ENCODE results near the gene CDHR5.

Gene CDHR5

DNA sequence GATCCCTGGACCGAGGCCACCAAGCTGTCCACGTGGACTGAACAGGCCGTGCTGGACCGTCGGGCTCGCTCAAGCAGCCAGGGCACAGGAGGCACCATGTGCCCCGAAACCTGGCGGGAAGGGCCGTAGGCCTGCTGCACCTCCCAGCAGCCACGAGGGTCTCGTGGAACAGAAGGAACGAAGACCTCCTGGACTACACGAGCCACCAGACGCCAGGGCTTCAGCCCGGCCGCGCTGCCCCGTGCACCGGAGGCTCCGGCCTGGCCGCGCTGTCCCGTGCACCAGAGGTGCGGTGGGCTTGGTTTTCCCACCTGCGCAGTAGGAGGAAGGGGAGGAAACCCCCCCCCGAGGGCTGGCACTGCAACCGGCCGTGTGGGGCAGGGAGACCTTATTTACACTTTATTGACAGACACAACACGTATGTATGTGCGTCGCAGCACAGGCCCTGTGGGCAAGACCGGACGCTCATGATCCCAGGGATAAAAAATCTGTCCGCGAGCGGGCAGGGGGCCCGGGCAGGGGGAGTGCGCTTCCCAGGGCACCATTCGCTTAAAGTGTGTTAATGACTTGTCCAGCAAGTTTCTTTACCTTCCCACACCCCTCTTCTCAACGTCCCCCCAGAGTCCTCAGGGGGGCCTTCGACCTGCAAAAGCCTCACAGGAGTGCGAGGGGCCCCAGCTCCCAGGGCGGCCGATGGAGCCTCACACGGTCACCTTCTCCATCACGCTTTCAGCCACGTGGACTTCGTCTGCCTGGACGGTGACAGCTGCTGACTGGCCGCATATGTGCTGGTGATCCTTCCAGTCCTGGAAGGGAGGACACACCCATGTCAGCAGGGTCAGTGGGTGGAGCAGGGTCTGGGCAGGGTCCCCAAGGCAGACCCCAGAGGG is 19.3 kb upstream of the CDHR5 start:
- peak; percentile 5 for DNase-seq (ENCODE audit: low spot score)

- DNase-seq (ENCODE audit: low spot score): no peak
Measured at GRCh38 chr11:643366-643765, 18.6 kb upstream of the CDHR5 start.

- DNase-seq (ENCODE audit: low spot score): no peak
Measured at GRCh38 chr11:641806-642370, 17.1 kb upstream of the CDHR5 start.

GRCh38 chr11:640021-640706 is 15.4 kb upstream of the CDHR5 start:
- no peak for DNase-seq (ENCODE audit: low spot score)

GRCh38 chr11:639332-639955 is 14.7 kb upstream of the CDHR5 start:
- DNase-seq (ENCODE audit: low spot score): no peak

DNA sequence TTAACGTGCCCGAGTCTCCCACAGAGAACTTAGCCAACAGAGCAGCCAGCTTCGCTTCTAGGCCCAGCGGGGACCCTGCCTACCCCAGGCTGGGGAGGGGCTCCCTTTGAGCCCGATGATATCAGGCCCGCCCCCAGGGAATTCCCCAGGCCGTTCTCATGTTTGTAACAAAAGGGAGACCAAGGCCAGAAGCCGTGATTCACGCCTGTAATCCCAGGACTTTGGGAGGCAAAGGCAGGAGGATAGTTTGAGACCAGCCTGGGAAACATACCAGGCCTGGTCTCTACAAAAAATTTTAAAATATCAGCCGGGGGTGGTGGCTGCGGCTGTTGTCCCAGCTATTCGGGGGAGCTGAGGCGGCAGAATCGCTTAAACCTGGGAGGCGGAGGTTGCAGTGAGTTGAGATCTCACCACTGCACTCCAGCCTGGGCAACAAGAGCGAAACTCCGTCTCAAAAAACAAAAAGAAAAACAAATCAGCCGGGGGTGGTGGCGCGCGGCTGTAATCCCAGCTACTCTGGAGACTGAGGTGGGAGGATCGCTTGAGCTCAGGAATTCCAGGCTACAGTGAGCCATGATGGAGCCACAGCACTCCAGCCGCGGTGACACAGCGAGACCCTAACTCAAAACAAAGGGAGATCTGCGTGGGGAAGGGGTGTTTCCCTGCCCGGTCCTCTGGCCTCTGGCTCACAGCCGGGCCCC is 14.0 kb upstream of the CDHR5 start:
- DNase-seq (ENCODE audit: low spot score): no peak

DNA sequence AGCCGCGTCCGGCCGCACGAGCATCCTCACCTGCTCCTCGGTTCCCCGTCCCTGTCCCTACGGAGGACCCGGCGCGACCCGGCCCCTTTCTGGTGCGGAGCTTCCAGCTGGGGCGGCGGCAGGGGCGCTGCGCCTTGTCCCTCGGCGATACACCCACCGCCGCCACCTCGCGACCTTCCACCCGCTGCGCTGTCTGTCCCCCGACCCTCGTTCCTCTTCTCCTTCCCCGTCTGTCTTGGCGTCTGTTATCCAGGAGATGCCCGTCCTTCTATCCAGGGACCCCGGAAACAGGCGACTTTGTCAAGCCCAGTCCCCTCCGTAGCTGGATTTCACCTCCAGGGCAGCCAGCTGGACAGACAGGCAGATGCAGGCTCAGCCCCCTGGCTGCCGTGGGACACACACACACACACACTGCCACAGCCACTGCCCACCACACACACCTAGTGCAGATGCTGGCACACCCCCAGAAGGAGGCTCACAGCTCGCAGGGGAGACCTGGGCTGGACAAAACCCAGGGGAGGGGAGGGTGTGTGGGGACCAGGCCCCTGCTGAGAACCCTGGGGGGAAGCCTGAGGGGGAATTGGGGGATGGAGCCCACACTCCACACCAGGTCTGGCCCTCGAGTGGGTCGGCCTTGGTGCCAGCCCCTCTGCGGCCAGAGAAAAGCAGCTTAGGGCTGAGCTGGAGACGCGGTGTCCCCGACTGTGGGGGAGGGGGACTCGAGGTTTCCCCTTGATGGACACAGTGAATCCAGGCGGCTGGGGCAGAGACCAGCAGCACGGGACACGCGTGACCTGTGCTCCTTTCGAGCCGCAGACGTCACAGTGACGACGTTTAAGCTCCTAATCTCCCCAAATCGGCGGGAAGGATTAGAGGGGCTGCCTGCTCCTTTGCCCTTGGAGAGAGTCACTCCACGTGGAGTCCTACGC is 13.1 kb upstream of the CDHR5 start:
- DNase-seq (ENCODE audit: low spot score): no peak

DNA sequence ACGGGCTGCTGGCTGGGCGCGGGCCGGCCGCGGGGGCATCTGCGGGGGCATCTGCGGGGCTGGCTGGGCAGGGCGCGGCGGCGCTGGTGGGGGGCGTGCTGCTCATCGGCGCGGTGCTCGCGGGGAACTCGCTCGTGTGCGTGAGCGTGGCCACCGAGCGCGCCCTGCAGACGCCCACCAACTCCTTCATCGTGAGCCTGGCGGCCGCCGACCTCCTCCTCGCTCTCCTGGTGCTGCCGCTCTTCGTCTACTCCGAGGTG is 12.5 kb upstream of the CDHR5 start:
- DNase-seq (ENCODE audit: low spot score): no peak

DNA sequence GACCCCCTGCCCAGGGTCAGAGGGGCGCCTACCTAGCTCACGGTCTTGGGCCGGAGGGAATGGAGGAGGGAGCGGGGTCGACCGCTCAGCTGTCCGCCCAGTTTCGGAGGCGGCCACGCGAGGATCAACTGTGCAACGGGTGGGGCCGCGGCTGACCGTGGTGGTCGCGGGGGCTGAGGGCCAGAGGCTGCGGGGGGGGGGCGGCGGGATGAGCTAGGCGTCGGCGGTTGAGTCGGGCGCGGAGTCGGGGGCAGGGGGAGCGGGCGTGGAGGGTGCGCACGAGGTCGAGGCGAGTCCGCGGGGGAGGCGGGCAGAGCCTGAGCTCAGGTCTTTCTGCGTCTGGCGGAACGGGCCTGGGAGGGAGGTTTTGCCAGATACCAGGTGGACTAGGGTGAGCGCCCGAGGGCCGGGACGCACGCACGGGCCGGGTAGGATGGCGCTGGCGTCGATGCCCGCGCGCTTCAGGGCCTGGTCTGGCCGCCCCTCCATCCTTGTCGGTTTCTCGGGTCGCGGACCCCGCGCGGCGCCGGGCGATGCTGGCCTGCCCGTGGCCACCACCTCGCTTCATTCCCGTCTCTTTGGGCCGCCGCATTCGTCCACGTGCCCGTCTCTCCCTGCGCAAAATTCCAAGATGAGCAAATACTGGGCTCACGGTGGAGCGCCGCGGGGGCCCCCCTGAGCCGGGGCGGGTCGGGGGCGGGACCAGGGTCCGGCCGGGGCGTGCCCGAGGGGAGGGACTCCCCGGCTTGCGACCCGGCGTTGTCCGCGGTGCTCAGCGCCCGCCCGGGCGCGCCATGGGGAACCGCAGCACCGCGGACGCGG is 12.0 kb upstream of the CDHR5 start, which contains the start of gene DRD4:
TSS of gene DRD4 (plus strand) at position 759 of the 822 bp plus-strand sequence. CDS start at position 795, 36 bp downstream.
- DNase-seq (ENCODE audit: low spot score): peak; percentile 70

GRCh38 chr11:635945-636510 is 11.3 kb upstream of the CDHR5 start:
- no peak for DNase-seq (ENCODE audit: low spot score)

- DNase-seq (ENCODE audit: low spot score): no peak
Measured at GRCh38 chr11:630871-631270, 6.1 kb upstream of the CDHR5 start.

GRCh38 chr11:629237-629583 is 4.5 kb upstream of the CDHR5 start:
- no peak for DNase-seq (ENCODE audit: low spot score)

GRCh38 chr11:628056-628455 is 3.3 kb upstream of the CDHR5 start:
- DNase-seq (ENCODE audit: low spot score): no peak

GRCh38 chr11:627308-627576 is 2.5 kb upstream of the CDHR5 start:
- DNase-seq (ENCODE audit: low spot score): no peak

DNA sequence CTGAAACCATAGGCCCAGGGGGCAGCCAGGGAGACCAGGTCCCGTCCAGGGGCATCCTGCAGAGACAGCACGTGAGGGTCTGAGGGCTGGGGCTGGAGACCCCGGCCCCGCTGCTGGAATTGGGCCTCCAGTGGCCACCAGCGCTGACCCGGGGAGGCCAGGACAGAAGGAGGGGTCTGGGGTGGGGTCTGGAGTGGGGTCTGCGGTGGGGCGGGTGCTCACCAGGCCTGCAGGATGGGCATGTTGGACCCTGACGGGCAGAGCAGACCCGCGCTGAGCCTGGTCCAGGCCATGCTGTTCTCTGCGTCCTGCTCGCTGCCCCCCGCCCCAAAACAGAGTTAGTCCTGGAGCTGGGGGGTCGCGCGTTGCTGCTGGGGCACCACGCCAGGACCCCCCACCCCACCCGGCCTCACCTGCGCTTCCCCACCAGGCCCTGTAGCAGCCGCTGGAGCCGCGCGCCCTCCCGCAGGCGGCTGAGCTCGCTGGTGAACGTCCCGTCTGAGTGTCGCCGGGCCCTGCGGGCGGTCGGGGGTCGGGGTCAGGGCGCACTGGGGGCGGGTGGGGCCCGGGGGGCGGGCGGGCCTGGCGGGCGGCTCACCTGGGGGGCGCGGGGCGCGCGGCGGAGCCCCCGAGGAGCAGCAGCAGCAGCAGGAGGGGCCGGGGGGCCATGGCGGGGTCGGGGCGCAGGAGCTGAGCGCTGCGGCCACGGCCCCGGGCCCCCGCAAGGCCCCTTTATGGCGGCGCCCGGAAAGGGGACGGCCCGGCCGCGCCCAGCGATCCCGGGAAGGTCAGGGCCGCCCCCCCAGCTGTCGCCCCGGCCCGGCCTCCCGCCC is 1.9 kb upstream of the CDHR5 start, which contains the start of gene SCT:
TSS of gene SCT (minus strand) at position 707 of the 833 bp plus-strand sequence. CDS start at position 669, 38 bp downstream.
- peak; percentile 67 for DNase-seq (ENCODE audit: low spot score)

GRCh38 chr11:625636-626268 is 997 bp upstream of the CDHR5 start:
- DNase-seq (ENCODE audit: low spot score): no peak

- DNase-seq (ENCODE audit: low spot score): no peak
Measured at GRCh38 chr11:623999-624704, 603 bp downstream of the CDHR5 start.

GRCh38 chr11:623349-623869 is 1.3 kb downstream of the CDHR5 start:
- DNase-seq (ENCODE audit: low spot score): no peak

Data from iPS-NIHi11 (cell line).